ENCODE results near the gene THOC6.

THOC6 gene

GRCh38 chr16:3059723-3060242 is 35.9 kb downstream of the THOC6 start:
- peaks cover 37% of the 10 kb centered on the region for H3K4me1 ChIP-seq (ENCODE audit: control insufficient read depth, low read length)

GRCh38 chr16:3060339-3061127 is 36.7 kb downstream of the THOC6 start:
- Histone ChIP-seq H3K9me3 (ENCODE audit: control insufficient read depth, insufficient read depth, low read length) (no peaks in the 10 kb centered on the region), H3K4me2 (ENCODE audit: low read length) (no peak overlapping the region), H3K79me2 (ENCODE audit: control insufficient read depth, low read length) (no peaks in the 10 kb centered on the region), H3K27me3 (ENCODE audit: control insufficient read depth, low read length) (no peaks in the 10 kb centered on the region), H3K4me1 (ENCODE audit: control insufficient read depth, low read length) (peaks cover 30% of the 10 kb centered on the region), H3K36me3 (ENCODE audit: control insufficient read depth, low read length) (no peaks in the 10 kb centered on the region), H4K20me1 (ENCODE audit: control insufficient read depth, insufficient read depth, low read depth, low read length) (no peaks in the 10 kb centered on the region), H3K4me3 (ENCODE audit: low read length) (no peak overlapping the region), H3K9me2 (replicated peaks; ENCODE audit: control insufficient read depth, low read length) (no peaks in the 10 kb centered on the region), H3F3A (ENCODE audit: control insufficient read depth, insufficient read depth) (no peaks in the 10 kb centered on the region), H3K27ac (ENCODE audit: low read depth, low read length) (no peak overlapping the region)
- TF ChIP-seq CTCF (IDR thresholded peaks at IDR 0.05; ENCODE audit: low read depth, low read length, poor library complexity, severe bottlenecking) (no peak), EZH2phosphoT487 (IDR thresholded peaks at IDR 0.05; ENCODE audit: borderline replicate concordance, low read length) (no peak)

More at GRCh38 chr16:3059723-3060242, 35.9 kb downstream of the THOC6 start:
- Histone ChIP-seq H3K27me3 (ENCODE audit: control insufficient read depth, low read length) (no peaks in the 10 kb centered on the region), H3K27ac (ENCODE audit: low read depth, low read length) (no peak overlapping the region), H3K4me3 (ENCODE audit: low read length) (peak overlapping the region; percentile 79), H3K4me2 (ENCODE audit: low read length) (peak overlapping the region; percentile 88), H3K9me2 (replicated peaks; ENCODE audit: control insufficient read depth, low read length) (no peaks in the 10 kb centered on the region), H3K9me3 (ENCODE audit: control insufficient read depth, insufficient read depth, low read length) (no peaks in the 10 kb centered on the region), H3K36me3 (ENCODE audit: control insufficient read depth, low read length) (no peaks in the 10 kb centered on the region), H4K20me1 (ENCODE audit: control insufficient read depth, insufficient read depth, low read depth, low read length) (no peaks in the 10 kb centered on the region), H3F3A (ENCODE audit: control insufficient read depth, insufficient read depth) (0 out of 2 replicates have a peak, but pooled peaks cover 3% of the 10 kb centered on the region), H3K79me2 (ENCODE audit: control insufficient read depth, low read length) (no peaks in the 10 kb centered on the region)
- TF ChIP-seq CTCF (IDR thresholded peaks at IDR 0.05; ENCODE audit: low read depth, low read length, poor library complexity, severe bottlenecking) (no peak), EZH2phosphoT487 (IDR thresholded peaks at IDR 0.05; ENCODE audit: borderline replicate concordance, low read length) (no peak)

GRCh38 chr16:3062553-3062952 is 38.7 kb downstream of the THOC6 start:
- Histone ChIP-seq H4K20me1 (ENCODE audit: control insufficient read depth, insufficient read depth, low read depth, low read length) (no peaks in the 10 kb centered on the region), H3F3A (ENCODE audit: control insufficient read depth, insufficient read depth) (no peaks in the 10 kb centered on the region), H3K36me3 (ENCODE audit: control insufficient read depth, low read length) (no peaks in the 10 kb centered on the region), H3K79me2 (ENCODE audit: control insufficient read depth, low read length) (no peaks in the 10 kb centered on the region), H3K27me3 (ENCODE audit: control insufficient read depth, low read length) (no peaks in the 10 kb centered on the region), H3K9me2 (replicated peaks; ENCODE audit: control insufficient read depth, low read length) (no peaks in the 10 kb centered on the region), H3K4me2 (ENCODE audit: low read length) (no peak overlapping the region), H3K4me1 (ENCODE audit: control insufficient read depth, low read length) (peaks cover 11% of the 10 kb centered on the region), H3K27ac (ENCODE audit: low read depth, low read length) (no peak overlapping the region), H3K9me3 (ENCODE audit: control insufficient read depth, insufficient read depth, low read length) (no peaks in the 10 kb centered on the region), H3K4me3 (ENCODE audit: low read length) (no peak overlapping the region)
- TF ChIP-seq EZH2phosphoT487 (IDR thresholded peaks at IDR 0.05; ENCODE audit: borderline replicate concordance, low read length) (no peak), CTCF (IDR thresholded peaks at IDR 0.05; ENCODE audit: low read depth, low read length, poor library complexity, severe bottlenecking) (no peak)

Data from DOHH2 (cell line).